T-helper 9 cell (primary cell): ENCODE data around the gene SERINC2.
"Not testable (repeated sequence)": the region's sequence is repeated elsewhere in the genome, so short reads cannot be mapped to it uniquely, and the experiment has no call there.

Experiments
- DNase-seq: peaks from one replicate; pipeline ENCODE4 v3.0.0-alpha.2; 2020

SERINC2 gene

GRCh38 chr1:31434979-31435378 lies 22.0 kb downstream of the SERINC2 start:
- no peak for DNase-seq

GRCh38 chr1:31435471-31436409 lies 22.7 kb downstream of the SERINC2 start:
- DNase-seq: no peak

GRCh38 chr1:31436596-31437432 lies 23.8 kb downstream of the SERINC2 start:
- DNase-seq: no peak

GRCh38 chr1:31437433-31438037 lies 24.5 kb downstream of the SERINC2 start:
- DNase-seq: no peak

- no peak for DNase-seq
Observed at GRCh38 chr1:31439276-31439675, 26.3 kb downstream of the SERINC2 start.

- DNase-seq: no peak
Observed at GRCh38 chr1:31441073-31441472, 28.1 kb downstream of the SERINC2 start.

GRCh38 chr1:31441558-31441957 lies 28.5 kb downstream of the SERINC2 start:
- DNase-seq: no peak

GRCh38 chr1:31441970-31442647 lies 29.1 kb downstream of the SERINC2 start:
- DNase-seq: no peak

- DNase-seq: no peak
Observed at GRCh38 chr1:31442648-31442994, 29.6 kb downstream of the SERINC2 start.

- no peak for DNase-seq
Observed at GRCh38 chr1:31443673-31444072, 30.7 kb downstream of the SERINC2 start.

- no peak for DNase-seq
Observed at GRCh38 chr1:31444725-31445448, 31.9 kb downstream of the SERINC2 start.

- no peak for DNase-seq
Observed at GRCh38 chr1:31445951-31446350, 32.9 kb downstream of the SERINC2 start.

GRCh38 chr1:31447210-31447609 lies 34.2 kb downstream of the SERINC2 start:
- no peak for DNase-seq

GRCh38 chr1:31453384-31454079 lies 40.5 kb downstream of the SERINC2 start:
- DNase-seq: no peak

GRCh38 chr1:31458287-31458896 lies 45.4 kb downstream of the SERINC2 start:
- DNase-seq: no peak

GRCh38 chr1:31460027-31460426 lies 47.0 kb downstream of the SERINC2 start:
- no peak for DNase-seq

- DNase-seq: no peak
Observed at GRCh38 chr1:31467005-31467674, 54.1 kb downstream of the SERINC2 start.

- no peak for DNase-seq
Observed at GRCh38 chr1:31470794-31471315, 57.8 kb downstream of the SERINC2 start.

GRCh38 chr1:31471452-31472313 lies 58.7 kb downstream of the SERINC2 start:
- DNase-seq: not testable (repeated sequence)
